ENCODE measurements around the gene SETD4.

- TF ChIP-seq, protein P1, sequence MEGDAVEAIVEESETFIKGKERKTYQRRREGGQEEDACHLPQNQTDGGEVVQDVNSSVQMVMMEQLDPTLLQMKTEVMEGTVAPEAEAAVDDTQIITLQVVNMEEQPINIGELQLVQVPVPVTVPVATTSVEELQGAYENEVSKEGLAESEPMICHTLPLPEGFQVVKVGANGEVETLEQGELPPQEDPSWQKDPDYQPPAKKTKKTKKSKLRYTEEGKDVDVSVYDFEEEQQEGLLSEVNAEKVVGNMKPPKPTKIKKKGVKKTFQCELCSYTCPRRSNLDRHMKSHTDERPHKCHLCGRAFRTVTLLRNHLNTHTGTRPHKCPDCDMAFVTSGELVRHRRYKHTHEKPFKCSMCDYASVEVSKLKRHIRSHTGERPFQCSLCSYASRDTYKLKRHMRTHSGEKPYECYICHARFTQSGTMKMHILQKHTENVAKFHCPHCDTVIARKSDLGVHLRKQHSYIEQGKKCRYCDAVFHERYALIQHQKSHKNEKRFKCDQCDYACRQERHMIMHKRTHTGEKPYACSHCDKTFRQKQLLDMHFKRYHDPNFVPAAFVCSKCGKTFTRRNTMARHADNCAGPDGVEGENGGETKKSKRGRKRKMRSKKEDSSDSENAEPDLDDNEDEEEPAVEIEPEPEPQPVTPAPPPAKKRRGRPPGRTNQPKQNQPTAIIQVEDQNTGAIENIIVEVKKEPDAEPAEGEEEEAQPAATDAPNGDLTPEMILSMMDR (IDR thresholded peaks at IDR 0.05): no peak
- TF ChIP-seq EZH2phosphoT487 (IDR thresholded peaks at IDR 0.05): no peak
- TF ChIP-seq EZH2 (IDR thresholded peaks at IDR 0.05): no peak
Observed at GRCh38 chr21:36076878-36077655, 16.7 kb upstream of the SETD4 start.

Measured in neural progenitor cell (in vitro differentiated cells).